GM21526 (cell line): ENCODE data around the gene BRAF.
A peak's percentile ranks its signal among the peaks of the same experiment; 100 is the strongest.
"Not testable (repeated sequence)": the region's sequence is repeated elsewhere in the genome, so short reads cannot be mapped to it uniquely, and the experiment has no call there.

Source experiments
- ATAC-seq: cut with Tn5 transposase; IDR thresholded peaks from one replicate; pipeline ENCODE4 v1.9.1; 2021; ENCODE audit warnings: moderate library complexity; ENCODE audit not compliant: unreplicated experiment, low FRiP score

Gene BRAF

DNA sequence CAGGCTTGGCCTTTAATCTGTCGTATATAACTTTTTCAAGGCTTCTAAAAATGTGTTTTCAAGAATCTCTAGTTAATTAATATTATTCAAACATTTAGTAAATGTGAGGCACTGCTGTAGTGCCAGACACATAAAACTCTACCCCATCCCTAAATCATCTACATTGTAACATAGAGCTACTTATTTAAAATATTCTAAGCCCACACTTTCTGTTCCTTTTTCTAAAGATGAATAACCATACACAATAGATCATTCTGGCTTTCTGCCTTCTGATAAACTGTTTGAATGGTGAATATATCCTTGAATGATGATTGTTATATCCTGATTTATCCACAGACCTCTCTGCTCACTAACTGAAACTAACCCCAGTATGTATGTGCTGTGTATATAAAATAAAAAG lies 41.4 kb downstream of the BRAF start:
- ATAC-seq = no peak

GRCh38 chr7:140882834-140883233 lies 41.9 kb downstream of the BRAF start:
- ATAC-seq = not testable (repeated sequence)

DNA sequence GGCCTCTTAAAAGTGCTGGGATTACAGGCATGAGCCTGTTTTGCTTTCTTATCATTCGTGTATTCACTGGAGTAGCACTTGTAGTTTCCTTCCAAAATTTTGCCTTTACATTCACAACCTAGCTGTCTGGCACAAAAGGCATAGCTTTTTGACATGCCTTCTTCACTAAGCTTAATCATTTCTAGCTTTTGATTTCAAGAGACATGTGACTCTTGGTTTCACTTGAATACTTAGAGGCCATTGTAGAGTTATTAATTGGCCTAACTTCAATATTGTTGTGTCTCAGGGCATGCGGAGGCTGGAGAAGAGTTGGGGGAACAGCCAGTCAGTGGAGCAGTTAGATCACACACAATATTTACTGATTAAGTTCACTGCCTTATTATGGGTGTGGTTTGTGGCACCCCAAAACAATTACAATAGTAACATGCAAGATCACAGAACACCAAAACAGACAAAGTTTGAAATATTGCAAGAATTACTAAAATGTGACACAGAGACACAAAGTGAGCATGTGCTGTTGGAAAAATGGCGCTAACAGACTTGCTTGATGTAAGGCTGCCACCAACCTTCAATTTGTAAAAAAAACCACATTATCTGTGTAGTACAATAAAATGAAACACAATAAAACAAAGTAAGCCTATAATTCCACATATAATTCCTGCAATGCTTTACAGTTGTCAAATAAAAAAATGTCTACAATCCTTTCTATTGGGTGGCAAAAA lies 43.1 kb downstream of the BRAF start:
- ATAC-seq = peak; percentile 49

- ATAC-seq = no peak
Measured at GRCh38 chr7:140877249-140877524, 47.5 kb downstream of the BRAF start.

DNA sequence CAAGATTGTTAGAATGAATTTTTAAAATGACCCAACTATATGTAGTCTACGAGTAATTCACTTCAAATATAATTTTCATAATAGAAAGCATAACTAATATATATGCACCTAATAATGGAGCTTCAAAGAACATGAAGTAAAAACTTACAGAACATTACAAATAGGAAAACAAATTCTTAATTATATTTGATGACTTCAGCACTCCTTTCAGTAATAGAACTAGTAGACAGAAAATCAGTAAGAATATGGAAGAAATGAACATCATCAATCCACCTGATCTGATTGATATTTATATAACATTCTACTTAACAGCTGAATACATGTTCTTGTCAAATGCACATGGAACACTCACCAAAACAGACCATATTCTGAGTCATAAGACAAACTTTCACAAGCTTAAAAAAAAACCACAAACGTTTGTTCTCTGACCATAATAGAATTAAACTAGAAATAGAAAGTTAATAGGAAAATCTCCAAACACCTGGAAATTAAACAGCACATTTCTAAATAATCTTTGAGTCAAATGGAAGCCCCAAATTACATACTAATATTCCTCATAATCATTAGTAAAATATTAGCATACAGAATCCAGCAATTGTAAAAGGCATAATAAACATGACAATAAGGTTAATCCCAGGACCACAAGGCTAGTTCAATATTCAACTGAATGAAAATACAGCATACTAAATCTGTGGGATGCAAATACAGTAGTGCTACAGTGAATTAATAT lies 48.0 kb downstream of the BRAF start:
- no peak for ATAC-seq

- ATAC-seq = no peak
Measured at GRCh38 chr7:140873434-140873833, 51.3 kb downstream of the BRAF start.

DNA sequence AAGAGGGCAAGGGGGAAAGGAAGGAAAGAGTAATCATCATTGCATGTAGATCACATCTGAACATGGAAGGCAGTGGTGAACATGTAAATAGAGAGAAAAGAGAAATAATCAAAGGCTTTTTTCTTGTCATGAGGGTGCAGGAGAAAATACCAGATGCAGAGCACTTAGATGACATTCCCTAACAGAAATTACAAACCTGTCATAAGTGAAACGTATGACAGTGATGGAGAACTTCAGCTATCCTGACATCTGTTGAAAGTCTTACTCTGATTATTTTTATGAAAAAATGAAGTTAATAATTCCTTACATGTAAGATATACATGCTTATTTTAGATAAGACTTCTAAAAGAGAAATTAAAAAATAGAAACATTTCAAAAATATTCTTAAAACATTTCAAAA lies 54.7 kb downstream of the BRAF start:
- no peak for ATAC-seq

DNA sequence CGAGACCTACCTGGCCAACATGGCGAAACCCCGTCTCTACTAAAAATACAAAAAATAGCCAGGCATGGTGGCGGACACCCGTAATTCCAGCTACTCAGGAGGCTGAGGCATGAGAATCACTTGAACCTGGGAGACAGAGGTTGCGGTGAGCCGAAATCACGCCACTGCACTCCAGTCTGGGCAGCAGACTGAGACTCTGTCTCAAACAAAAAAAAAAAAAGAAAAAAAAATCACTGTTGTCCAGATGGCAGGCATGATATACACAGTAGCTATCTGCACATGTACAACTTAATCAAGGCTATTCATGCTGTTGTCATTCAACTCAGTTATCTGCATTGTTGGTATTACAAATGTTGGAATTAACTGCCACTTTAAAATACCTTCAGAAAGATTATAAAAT lies 55.3 kb downstream of the BRAF start:
- ATAC-seq = no peak

DNA sequence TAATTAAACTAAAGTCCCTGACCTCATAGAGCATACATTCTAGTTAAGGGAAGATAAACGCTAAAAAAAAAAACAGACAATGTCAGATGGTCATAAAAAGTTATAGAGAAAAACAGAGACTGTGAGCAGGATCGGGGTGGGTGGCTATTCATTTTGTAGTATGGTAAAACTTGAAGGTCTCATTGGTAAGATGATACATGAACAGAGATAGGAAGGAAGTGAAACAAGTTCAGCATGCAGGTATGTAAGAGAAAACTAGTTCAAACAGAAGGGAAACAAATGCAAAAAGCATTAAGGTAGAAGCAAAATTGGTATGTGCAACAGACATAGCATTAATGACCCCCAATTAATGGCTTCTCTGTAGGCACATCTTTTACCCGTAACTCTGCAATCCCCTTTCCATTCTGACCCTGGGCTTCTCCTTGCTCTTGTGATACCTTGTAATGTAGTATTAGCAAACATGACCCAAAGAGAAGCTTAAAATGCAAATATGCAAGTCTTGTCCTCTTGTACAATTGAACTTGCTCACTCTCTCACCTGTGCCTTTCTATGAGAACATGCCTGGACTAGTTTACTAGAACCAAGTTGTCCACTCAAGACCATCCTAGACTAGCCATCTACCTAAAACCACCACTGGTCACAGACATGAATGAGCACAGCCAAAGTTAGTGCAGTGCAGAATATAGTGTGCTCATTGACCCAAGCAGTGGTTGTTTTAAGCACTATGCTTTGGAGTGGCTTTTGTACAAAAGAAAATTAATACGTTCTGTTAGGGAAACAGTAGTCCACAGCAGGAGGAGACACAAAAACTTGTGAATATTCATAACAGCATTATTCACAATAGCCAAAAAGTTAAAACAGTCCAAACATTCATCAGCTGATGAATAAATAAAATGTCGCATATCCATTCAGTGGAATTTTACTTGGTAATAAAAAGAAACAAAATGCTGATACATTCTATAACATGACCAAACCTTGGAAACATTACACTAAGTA lies 57.0 kb downstream of the BRAF start:
- no peak for ATAC-seq

GRCh38 chr7:140866926-140867325 lies 57.8 kb downstream of the BRAF start:
- no peak for ATAC-seq

DNA sequence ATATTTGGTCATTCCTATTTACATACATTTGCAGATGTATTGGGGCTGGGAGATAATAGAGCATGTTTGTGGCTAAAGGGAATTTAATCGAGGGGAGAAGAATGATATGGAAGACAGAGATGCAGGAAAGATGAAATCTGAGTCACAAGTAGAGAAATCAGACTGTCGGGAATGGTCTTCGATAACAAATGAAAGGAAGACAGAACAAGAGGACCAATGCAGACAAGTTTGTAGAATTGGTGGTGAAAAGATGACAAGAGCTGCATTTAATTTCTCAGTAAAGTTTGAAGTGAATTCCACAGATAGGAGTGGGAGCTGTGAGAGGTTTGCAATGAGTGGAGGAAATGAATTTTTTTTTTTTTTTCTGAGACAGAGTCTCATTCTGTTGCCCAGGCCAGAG lies 60.0 kb downstream of the BRAF start:
- no peak for ATAC-seq

DNA sequence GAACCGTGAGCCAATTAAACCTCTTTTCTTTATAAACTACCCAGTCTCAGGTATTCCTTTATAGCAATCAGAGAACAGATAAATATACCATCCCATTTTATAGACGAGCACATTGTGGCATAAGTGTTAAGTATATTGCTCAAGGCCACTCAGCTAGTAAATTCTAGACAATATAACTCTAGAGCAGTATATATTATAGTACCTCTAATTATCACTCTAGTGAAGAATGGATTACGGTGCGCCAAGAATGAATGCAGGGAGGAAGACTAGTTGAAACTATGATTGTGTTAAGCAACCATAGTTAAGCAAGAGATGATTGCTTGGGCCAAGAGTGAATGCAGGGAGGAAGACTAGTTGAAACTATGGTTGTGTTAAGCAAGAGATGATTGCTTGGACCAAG lies 60.9 kb downstream of the BRAF start:
- ATAC-seq = no peak

DNA sequence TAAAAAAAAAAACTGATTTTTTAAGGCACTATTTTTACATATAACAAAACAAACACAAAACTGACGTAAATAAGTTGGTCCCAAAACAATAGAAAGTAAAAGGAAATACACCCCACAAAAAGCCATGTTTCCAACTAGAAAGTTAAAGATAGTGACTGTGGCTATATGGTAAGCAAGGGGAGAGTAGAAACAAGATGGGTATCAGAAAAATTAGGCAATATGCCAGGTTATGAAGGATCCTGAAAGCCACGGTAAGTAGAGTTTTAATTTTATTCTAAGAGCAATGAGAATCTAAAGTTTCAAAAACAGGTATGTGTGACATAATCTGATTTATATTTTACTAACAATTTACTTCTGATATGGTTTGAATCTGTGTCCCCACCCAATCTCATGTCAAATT lies 61.5 kb downstream of the BRAF start:
- ATAC-seq = no peak

DNA sequence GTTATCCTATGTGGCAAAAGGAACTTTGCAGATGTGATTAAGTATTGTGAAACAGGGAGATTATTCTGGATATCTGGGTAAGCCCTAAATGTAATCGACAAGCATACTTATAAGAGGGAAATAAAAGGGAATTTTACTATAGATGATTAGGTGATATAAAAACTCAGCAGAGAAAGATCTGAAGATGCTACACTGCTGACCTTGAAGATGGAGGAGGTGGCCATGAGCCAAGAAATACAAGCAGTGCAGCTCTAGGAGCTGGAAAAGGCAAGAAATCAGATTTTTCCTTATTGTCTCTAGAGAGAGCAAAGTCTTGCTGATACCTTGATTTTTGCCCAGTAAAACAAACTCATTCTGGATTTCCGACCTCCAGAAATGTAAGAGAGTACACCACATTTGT lies 67.7 kb downstream of the BRAF start:
- ATAC-seq = no peak

- no peak for ATAC-seq
Measured at GRCh38 chr7:140841166-140841715, 83.5 kb downstream of the BRAF start.

DNA sequence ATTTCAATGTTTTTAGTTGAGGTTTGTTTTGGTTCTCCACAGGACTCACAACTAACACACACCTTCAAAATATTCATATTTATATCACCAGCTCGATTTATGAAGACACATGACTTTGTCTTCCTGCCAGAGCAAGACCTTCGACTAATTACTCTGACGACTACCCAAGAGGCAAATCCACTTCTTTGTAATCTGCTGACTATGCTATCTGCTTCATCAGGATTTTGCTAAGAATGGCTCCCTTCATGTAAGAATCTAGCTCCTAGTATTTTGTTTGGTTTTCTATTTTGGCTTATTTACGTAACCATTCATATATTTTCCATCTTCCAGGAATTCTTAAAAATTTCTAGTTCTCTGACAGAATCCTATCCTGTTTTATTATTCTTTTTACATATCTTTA lies 93.0 kb downstream of the BRAF start:
- ATAC-seq = no peak

DNA sequence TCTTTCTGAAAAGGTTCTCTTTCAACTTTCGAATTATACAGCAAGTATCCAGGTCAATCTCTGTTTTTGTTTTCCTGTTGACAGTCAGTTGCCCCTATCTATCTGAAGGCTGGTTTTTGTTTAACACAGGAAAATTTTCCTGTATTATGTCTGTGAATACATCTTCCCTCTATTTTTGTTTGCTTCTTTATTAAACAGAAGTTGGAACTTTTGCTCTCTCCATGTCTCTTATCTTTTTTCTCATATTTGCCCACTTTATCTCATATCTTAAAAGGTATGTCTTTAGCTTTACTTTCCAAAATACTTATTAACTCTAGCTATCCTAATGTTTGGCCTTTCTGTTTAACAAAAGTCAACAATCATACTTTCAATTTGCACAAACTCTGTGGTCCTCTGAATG lies 95.0 kb downstream of the BRAF start:
- no peak for ATAC-seq

DNA sequence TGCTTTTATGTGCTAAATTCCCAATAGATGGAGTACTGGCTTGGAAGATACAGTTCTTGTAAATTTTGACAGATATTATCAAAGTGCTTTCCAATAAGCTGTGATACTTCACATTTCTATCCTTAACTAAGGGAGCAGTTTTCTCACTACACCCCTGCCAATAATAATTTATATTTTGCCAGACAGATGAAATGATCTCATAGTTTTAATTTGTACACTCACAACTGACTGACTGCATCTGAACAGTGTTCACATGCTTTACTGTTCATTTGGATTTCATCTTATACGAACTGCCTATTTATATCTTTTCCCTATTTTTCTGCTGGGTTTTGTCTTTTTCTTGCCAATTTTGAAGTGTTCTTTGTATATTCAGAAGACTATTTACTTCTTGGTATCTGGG lies 96.0 kb downstream of the BRAF start:
- no peak for ATAC-seq

DNA sequence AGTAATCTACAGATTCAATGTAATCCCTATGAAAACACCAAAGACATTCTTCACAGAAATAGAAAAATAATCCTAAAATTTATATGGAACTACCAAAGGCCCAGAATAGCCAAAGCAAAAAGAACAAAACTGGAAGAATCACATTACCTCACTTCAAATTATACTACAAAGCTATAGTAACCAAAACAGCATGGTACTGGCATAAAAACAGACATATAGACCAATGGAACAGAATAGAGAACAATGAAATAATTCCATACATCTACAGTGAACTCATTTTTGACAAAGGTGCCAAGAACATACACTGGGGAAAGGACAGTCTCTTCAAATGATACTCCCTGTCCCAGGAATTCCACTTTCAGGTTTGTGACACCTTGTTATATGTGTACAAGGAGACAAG lies 107.3 kb downstream of the BRAF start:
- ATAC-seq = not testable (repeated sequence)

GRCh38 chr7:140810830-140811556 lies 113.7 kb downstream of the BRAF start:
- ATAC-seq = peak; percentile 87
